HFFc6 (cell line): Measurements from ENCODE around the gene GPR26. TPM values are rescaled to one million over a fixed set of nuclear protein-coding genes. Genes with fewer than 3 reads are reported as not detected.

Source experiments
- DNase-seq: peaks from one replicate; pipeline ENCODE4 v3.0.0-alpha.2; 2018
- H3K27ac Mint-ChIP-seq: 2 replicates; pipeline ENCODE4 v1.8.0; 2020; ENCODE audit warnings: mild to moderate bottlenecking, mixed read lengths
- H3K27me3 Mint-ChIP-seq: 2 replicates; pipeline ENCODE4 v1.8.0; 2021; ENCODE audit warnings: mild to moderate bottlenecking, moderate library complexity, mixed read lengths; ENCODE audit not compliant: insufficient read depth
- H3K36me3 Mint-ChIP-seq: 2 replicates; pipeline ENCODE4 v1.8.0; 2021; ENCODE audit warnings: low read depth, mixed read lengths
- H3K4me1 Mint-ChIP-seq: 2 replicates; pipeline ENCODE4 v1.8.0; 2020; ENCODE audit warnings: low read depth, mixed read lengths
- H3K4me3 Mint-ChIP-seq: 2 replicates; pipeline ENCODE4 v1.8.0; 2020; ENCODE audit warnings: mild to moderate bottlenecking, moderate library complexity, mixed read lengths
- H3K9me3 Mint-ChIP-seq: 2 replicates; pipeline ENCODE4 v1.8.0; 2020; ENCODE audit warnings: mild to moderate bottlenecking, mixed read lengths
- CTCF ChIP-seq: fragments of 200-600 bp; sonication (generic); IDR thresholded peaks from 2 replicates; pipeline ENCODE4 v1.5.0; 2021; ENCODE audit warnings: antibody characterized with exemption, mild to moderate bottlenecking
- total RNA-seq, 6 experiments: library from RNA; stranded (reverse); fragmentation: NEBNext Ultra II Directional; extraction: Animal tissue kit (Norgen Biotek cat#: 25700); gene quantifications; 2 replicates in 1 of 6; 3 replicates in 5 of 6; pipeline ENCODE4 v1.2.3, GENCODE V29; 2021

GPR26 gene
- total RNA-seq, 6 experiments from 2014 or later = not detected

- Mint-ChIP-seq H3K36me3 (no peaks in the 10 kb centered on the region), H3K27ac (no peak overlapping the region), H3K4me1 (no peaks in the 10 kb centered on the region), H3K4me3 (no peak overlapping the region), H3K27me3 (peaks cover 16% of the 10 kb centered on the region; the same call in 1 of the 2 replicates), H3K9me3 (peaks cover 17% of the 10 kb centered on the region)
- no peak for TF ChIP-seq CTCF
- DNase-seq = no peak
Observed at GRCh38 chr10:123715546-123715945, 49.4 kb downstream of the GPR26 start.

GRCh38 chr10:123717336-123717735, 51.2 kb downstream of the GPR26 start:
- no peaks in the 10 kb centered on the region for H3K4me1 Mint-ChIP-seq
- no peak overlapping the region for H3K4me3 Mint-ChIP-seq
- H3K36me3 Mint-ChIP-seq = no peaks in the 10 kb centered on the region
- DNase-seq = no peak
- H3K27me3 Mint-ChIP-seq = peaks cover 22% of the 10 kb centered on the region; the same call in 1 of the 2 replicates
- no peak overlapping the region for H3K27ac Mint-ChIP-seq
- no peak for TF ChIP-seq CTCF
- peaks cover 17% of the 10 kb centered on the region for H3K9me3 Mint-ChIP-seq

DNA sequence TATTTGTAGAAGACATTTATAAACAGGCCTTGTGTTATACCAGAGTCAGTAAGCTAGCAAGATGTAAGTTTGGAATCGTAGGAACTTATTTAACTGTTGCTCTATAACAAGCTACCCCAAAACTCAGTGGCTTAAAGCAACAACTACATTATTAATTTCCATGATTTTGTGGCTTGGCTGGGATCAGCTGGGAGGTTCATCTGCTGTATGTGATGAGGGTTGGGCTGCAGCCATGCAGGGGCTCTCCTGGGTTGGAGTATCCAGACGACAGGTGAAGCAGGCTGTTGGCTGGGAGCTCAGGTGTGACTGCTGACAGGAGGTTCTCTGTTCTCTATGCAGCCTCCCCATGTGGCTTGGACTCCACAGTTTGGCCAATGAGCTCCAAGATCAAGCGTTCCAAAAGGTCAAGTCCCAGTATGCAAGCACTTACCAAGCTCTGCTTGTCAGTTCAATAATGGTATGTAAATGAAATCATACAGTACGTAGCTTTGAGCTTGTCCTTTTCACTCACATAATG, 52.4 kb downstream of the GPR26 start:
- no peaks in the 10 kb centered on the region for H3K36me3 Mint-ChIP-seq
- no peaks in the 10 kb centered on the region for H3K4me1 Mint-ChIP-seq
- H3K9me3 Mint-ChIP-seq = peaks cover 14% of the 10 kb centered on the region
- H3K27ac Mint-ChIP-seq = no peak overlapping the region
- DNase-seq = no peak
- peaks cover 22% of the 10 kb centered on the region; the same call in 1 of the 2 replicates for H3K27me3 Mint-ChIP-seq
- TF ChIP-seq CTCF = no peak
- no peak overlapping the region for H3K4me3 Mint-ChIP-seq

- peaks cover 16% of the 10 kb centered on the region for H3K9me3 Mint-ChIP-seq
- H3K4me3 Mint-ChIP-seq = no peak overlapping the region
- no peaks in the 10 kb centered on the region for H3K4me1 Mint-ChIP-seq
- TF ChIP-seq CTCF = no peak
- no peak overlapping the region for H3K27ac Mint-ChIP-seq
- peaks cover 20% of the 10 kb centered on the region; the same call in 1 of the 2 replicates for H3K27me3 Mint-ChIP-seq
- no peaks in the 10 kb centered on the region for H3K36me3 Mint-ChIP-seq
- no peak for DNase-seq
Observed at GRCh38 chr10:123720536-123720935, 54.4 kb downstream of the GPR26 start.

GRCh38 chr10:123721441-123722049, 55.4 kb downstream of the GPR26 start:
- DNase-seq = no peak
- no peak for TF ChIP-seq CTCF
- H3K4me3 Mint-ChIP-seq = no peak overlapping the region
- H3K9me3 Mint-ChIP-seq = peaks cover 16% of the 10 kb centered on the region
- H3K27me3 Mint-ChIP-seq = peaks cover 12% of the 10 kb centered on the region; the same call in 1 of the 2 replicates
- H3K4me1 Mint-ChIP-seq = no peaks in the 10 kb centered on the region
- H3K27ac Mint-ChIP-seq = no peak overlapping the region
- H3K36me3 Mint-ChIP-seq = no peaks in the 10 kb centered on the region
